SK-N-SH treated with all-trans-retinoic acid at 6 μM for 48 hours (cell line): ENCODE measurements around the gene ARID3A.

Source experiments
- ATAC-seq: fragments of 200-7000 bp; cut with Tn5 transposase; 3 replicates; pipeline ENCODE4 v1.9.1; 2020; ENCODE audit warnings: mild to moderate bottlenecking, moderate library complexity
- BACH2 ChIP-seq: fragments of 250-450 bp; sonication (Bioruptor Pico); IDR thresholded peaks from 2 replicates; pipeline ENCODE4 v1.9.0; 2021; ENCODE audit warnings: mild to moderate bottlenecking, borderline replicate concordance
- CSDC2 ChIP-seq: fragments of 250-450 bp; sonication (Bioruptor Pico); IDR thresholded peaks from 2 replicates; pipeline ENCODE4 v1.5.0; 2020; ENCODE audit warnings: mild to moderate bottlenecking, moderate library complexity
- ESRRG ChIP-seq: fragments of 250-450 bp; sonication (Bioruptor Pico); IDR thresholded peaks from 2 replicates; pipeline ENCODE4 v1.6.1; 2021; ENCODE audit warnings: mild to moderate bottlenecking
- GLIS3 ChIP-seq: fragments of 250-450 bp; sonication (Bioruptor Pico); IDR thresholded peaks from 2 replicates; pipeline ENCODE4 v1.5.0; 2020; ENCODE audit warnings: mild to moderate bottlenecking, moderate library complexity
- ISL1 ChIP-seq: fragments of 250-450 bp; sonication (Bioruptor Pico); IDR thresholded peaks from 2 replicates; pipeline ENCODE4 v2.1.2; 2022; ENCODE audit warnings: mild to moderate bottlenecking, moderate library complexity
- OSR1 ChIP-seq: fragments of 250-450 bp; sonication (Bioruptor Pico); IDR thresholded peaks from 2 replicates; pipeline ENCODE4 v1.8.0; 2022; ENCODE audit warnings: moderate library complexity, mild to moderate bottlenecking, inconsistent platforms
- PPARA ChIP-seq: fragments of 250-450 bp; sonication (Bioruptor Pico); IDR thresholded peaks from 2 replicates; pipeline ENCODE4 v1.5.0; 2020; ENCODE audit warnings: mild to moderate bottlenecking, borderline replicate concordance
- SNAI2 ChIP-seq: fragments of 250-450 bp; sonication (Bioruptor Pico); IDR thresholded peaks from 2 replicates; pipeline ENCODE4 v1.5.0; 2020; ENCODE audit warnings: mild to moderate bottlenecking, moderate library complexity
- TCF4 ChIP-seq: fragments of 250-450 bp; sonication (Bioruptor Pico); IDR thresholded peaks from 2 replicates; pipeline ENCODE4 v1.8.0; 2021; ENCODE audit warnings: mild to moderate bottlenecking, moderate library complexity, borderline replicate concordance
- ZC3H10 ChIP-seq: fragments of 250-450 bp; sonication (Bioruptor Pico); IDR thresholded peaks from 2 replicates; pipeline ENCODE4 v1.5.1; 2021; ENCODE audit warnings: mild to moderate bottlenecking, moderate library complexity
- ZFP3 ChIP-seq: fragments of 250-450 bp; sonication (Bioruptor Pico); IDR thresholded peaks from 2 replicates; pipeline ENCODE4 v1.5.0; 2020; ENCODE audit warnings: mild to moderate bottlenecking, moderate library complexity
- ZFP30 ChIP-seq: fragments of 450-650 bp; formaldehyde crosslinking; IDR thresholded peaks from 2 replicates; pipeline ENCODE4 v1.5.0; 2022; ENCODE audit warnings: mild to moderate bottlenecking, moderate library complexity
- ZNF565 ChIP-seq: fragments of 450-650 bp; formaldehyde crosslinking; conservative IDR thresholded peaks from 2 replicates; pipeline ENCODE4 v1.5.0; 2020; ENCODE audit warnings: low read depth, mild to moderate bottlenecking, moderate library complexity
- ZNF70 ChIP-seq: fragments of 450-650 bp; formaldehyde crosslinking; IDR thresholded peaks from 2 replicates; pipeline ENCODE4 v1.5.0; 2020; ENCODE audit warnings: mild to moderate bottlenecking, moderate library complexity
- TF ChIP-seq, protein P1 (sequence below): fragments of 250-450 bp; sonication (Bioruptor Pico); IDR thresholded peaks from 2 replicates; pipeline ENCODE4 v1.5.1; 2020; ENCODE audit warnings: low read depth, mild to moderate bottlenecking, moderate library complexity
- TF ChIP-seq, protein P2 (sequence below): fragments of 250-450 bp; sonication (Bioruptor Pico); IDR thresholded peaks from 2 replicates; pipeline ENCODE4 v1.5.1; 2021; ENCODE audit warnings: mild to moderate bottlenecking, moderate library complexity
- TF ChIP-seq, protein P3 (sequence below): fragments of 250-450 bp; sonication (Bioruptor Pico); IDR thresholded peaks from 2 replicates; pipeline ENCODE4 v1.8.0; 2021; ENCODE audit warnings: low read depth, mild to moderate bottlenecking, moderate library complexity, borderline replicate concordance
- TF ChIP-seq, protein P4 (sequence below): fragments of 250-450 bp; sonication (Bioruptor Pico); IDR thresholded peaks from 2 replicates; pipeline ENCODE4 v1.8.0; 2020; ENCODE audit warnings: mild to moderate bottlenecking, moderate library complexity, borderline replicate concordance

ARID3A gene

DNA sequence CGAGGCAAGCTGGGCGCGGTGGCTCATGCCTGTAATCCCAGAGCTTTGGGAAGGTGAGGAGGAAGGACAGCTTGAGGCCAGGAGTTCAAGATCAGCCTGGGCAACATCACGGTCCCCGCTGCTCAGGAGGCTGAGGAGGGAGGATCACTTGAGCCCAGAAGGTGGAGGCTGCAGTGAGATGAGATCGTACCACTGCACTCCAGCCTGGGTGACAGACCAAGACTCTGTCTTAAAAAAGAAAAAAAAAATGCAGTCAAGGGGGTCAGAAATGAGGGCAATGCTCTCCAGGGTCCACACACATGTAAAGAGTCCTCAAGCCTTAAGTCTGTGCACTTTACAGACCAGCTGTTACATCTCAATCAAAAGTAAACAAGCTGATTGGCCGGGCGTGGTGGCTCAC is 21.3 kb upstream of the ARID3A start:
- TF ChIP-seq TCF4 (CRISPR knock-in tag) (no peak), ISL1 (CRISPR knock-in tag) (no peak), ZNF70 (CRISPR knock-in tag) (no peak), ESRRG (no peak)
- no peak for ATAC-seq

DNA sequence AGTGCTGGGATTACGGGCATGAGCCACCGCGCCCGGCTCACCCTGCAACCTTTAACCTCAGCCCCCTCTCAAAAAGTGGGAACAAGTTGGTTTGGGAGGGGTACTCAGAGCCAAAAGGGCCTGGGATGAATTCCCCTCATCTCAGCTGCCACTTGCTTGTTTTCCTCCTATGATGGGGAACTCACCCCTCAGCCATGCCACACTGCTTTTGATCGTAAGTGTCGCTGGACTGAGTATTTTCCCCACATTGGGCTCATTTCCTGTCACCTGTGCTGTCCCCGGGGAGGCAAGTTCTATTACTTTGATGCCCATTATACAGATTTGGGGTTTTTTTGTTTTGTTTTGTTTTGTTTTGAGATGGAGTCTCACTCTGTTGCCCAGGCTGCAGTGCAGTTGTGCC is 19.4 kb upstream of the ARID3A start:
- no peak for ATAC-seq
- TF ChIP-seq, protein P1, sequence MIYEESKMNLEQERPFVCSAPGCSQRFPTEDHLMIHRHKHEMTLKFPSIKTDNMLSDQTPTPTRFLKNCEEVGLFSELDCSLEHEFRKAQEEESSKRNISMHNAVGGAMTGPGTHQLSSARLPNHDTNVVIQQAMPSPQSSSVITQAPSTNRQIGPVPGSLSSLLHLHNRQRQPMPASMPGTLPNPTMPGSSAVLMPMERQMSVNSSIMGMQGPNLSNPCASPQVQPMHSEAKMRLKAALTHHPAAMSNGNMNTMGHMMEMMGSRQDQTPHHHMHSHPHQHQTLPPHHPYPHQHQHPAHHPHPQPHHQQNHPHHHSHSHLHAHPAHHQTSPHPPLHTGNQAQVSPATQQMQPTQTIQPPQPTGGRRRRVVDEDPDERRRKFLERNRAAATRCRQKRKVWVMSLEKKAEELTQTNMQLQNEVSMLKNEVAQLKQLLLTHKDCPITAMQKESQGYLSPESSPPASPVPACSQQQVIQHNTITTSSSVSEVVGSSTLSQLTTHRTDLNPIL (CRISPR knock-in tag), result no peak
- TF ChIP-seq, protein P2, sequence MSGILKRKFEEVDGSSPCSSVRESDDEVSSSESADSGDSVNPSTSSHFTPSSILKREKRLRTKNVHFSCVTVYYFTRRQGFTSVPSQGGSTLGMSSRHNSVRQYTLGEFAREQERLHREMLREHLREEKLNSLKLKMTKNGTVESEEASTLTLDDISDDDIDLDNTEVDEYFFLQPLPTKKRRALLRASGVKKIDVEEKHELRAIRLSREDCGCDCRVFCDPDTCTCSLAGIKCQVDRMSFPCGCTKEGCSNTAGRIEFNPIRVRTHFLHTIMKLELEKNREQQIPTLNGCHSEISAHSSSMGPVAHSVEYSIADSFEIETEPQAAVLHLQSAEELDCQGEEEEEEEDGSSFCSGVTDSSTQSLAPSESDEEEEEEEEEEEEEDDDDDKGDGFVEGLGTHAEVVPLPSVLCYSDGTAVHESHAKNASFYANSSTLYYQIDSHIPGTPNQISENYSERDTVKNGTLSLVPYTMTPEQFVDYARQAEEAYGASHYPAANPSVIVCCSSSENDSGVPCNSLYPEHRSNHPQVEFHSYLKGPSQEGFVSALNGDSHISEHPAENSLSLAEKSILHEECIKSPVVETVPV, result no peak
- TF ChIP-seq ZNF70 (CRISPR knock-in tag) (no peak), OSR1 (CRISPR knock-in tag) (no peak), ZFP30 (no peak), ESRRG (no peak), PPARA (CRISPR knock-in tag) (no peak), GLIS3 (CRISPR knock-in tag) (no peak), SNAI2 (CRISPR knock-in tag) (no peak), TCF4 (CRISPR knock-in tag) (no peak), ZC3H10 (CRISPR knock-in tag) (no peak), ZFP3 (no peak)
- TF ChIP-seq, protein P3, sequence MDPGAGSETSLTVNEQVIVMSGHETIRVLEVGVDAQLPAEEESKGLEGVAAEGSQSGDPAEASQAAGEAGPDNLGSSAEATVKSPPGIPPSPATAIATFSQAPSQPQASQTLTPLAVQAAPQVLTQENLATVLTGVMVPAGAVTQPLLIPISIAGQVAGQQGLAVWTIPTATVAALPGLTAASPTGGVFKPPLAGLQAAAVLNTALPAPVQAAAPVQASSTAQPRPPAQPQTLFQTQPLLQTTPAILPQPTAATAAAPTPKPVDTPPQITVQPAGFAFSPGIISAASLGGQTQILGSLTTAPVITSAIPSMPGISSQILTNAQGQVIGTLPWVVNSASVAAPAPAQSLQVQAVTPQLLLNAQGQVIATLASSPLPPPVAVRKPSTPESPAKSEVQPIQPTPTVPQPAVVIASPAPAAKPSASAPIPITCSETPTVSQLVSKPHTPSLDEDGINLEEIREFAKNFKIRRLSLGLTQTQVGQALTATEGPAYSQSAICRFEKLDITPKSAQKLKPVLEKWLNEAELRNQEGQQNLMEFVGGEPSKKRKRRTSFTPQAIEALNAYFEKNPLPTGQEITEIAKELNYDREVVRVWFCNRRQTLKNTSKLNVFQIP (CRISPR knock-in tag), result no peak
- TF ChIP-seq, protein P4, sequence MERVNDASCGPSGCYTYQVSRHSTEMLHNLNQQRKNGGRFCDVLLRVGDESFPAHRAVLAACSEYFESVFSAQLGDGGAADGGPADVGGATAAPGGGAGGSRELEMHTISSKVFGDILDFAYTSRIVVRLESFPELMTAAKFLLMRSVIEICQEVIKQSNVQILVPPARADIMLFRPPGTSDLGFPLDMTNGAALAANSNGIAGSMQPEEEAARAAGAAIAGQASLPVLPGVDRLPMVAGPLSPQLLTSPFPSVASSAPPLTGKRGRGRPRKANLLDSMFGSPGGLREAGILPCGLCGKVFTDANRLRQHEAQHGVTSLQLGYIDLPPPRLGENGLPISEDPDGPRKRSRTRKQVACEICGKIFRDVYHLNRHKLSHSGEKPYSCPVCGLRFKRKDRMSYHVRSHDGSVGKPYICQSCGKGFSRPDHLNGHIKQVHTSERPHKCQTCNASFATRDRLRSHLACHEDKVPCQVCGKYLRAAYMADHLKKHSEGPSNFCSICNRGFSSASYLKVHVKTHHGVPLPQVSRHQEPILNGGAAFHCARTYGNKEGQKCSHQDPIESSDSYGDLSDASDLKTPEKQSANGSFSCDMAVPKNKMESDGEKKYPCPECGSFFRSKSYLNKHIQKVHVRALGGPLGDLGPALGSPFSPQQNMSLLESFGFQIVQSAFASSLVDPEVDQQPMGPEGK (CRISPR knock-in tag), result no peak

DNA sequence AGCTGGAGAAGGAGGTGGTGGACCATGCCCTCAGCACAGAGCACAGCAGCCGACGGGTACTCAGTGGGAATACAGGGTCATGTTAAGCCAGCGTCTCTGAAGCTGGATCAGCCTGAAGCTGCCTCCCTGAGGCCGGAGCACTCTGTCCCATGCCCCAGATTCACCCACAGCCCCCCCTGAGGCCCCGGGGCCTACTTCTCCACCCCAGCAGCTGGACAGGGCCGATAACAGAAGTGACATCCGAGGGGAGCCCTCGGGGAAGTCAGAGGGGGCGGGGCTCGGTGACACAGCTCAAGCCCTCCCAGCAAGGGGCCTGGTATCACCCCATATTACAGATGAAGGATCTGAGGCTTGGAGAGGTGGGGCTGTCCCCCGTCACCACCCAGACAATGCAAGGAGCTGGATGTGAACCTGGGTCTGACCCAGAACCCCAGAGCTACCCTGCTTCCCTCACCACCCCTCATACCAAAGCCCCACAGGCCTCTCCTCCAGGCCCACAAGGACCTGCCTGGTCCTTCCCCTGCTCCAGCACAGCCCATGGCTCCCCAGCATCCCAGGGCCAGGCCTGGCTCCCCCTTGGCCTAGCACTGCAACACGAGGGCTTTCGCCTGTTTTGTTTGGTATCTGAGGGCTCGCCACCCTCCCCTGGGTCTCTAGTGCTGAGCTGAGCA is 18.5 kb upstream of the ARID3A start:
- no peak for TF ChIP-seq ZNF565 (CRISPR knock-in tag)
- TF ChIP-seq BACH2, result no peak
- no peak for TF ChIP-seq SNAI2 (CRISPR knock-in tag)
- no peak for TF ChIP-seq CSDC2 (CRISPR knock-in tag)
- no peak for TF ChIP-seq ZFP3
- TF ChIP-seq, all 23 proteins: peak for 0

DNA sequence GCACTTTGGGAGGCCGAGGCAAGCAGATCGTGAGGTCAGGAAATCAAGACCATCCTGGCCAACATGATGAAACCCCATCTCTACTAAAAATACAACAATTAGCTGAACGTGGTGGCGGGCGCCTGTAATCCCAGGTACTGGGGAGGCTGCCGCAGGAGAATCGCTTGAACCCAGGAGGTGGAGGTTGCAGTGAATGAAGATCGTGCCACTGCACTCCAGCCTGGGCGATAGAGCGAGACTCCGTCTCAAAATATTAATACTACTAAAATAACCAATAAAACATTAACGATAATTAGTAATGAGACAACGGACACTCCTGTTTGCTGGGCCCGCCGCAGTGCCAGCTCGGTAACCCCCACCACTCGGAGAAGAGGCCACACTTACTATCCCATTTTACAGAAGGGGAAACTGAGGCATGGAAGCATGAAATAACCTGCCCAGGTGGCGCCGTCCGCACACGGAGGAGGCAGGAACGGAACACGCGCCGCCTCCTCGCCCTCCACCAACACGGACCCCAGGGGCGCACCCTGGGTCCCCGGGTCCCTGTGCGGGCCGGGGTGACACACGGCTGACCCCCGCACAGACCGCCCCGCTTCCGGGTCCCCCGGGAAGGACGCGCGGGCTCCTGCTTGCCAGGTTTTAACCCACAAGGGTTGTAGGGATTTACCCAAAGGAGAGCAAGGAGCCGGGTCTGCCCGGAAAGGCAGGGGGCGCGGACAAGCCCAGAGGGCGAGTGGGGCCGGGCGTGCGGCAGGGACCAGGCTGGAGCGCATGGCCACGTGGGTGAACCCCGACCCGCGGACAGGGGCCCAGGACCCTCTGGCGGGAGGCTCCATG is 14.4 kb upstream of the ARID3A start:
- ATAC-seq, result no peak
- no peak for TF ChIP-seq ZFP3
- TF ChIP-seq, protein P3 (CRISPR knock-in tag), result no peak

More for the DNA sequence above, 18.5 kb upstream of the ARID3A start:
- no peak for ATAC-seq
